B cell (primary cell): ENCODE measurements around the gene PXMP4. TPM values are rescaled to one million over a fixed set of nuclear protein-coding genes. Genes with fewer than 3 reads are reported as not detected.

Experiments used
- ATAC-seq: fragments of 200-7000 bp; cut with Tn5 transposase; one replicate; pipeline ENCODE4 v1.10.0; 2021; ENCODE audit warnings: low read depth, mild to moderate bottlenecking, moderate number of reproducible peaks, moderate library complexity
- CTCF ChIA-PET: fragments of 350-600 bp; sonication (Branson Sonifier 250); formaldehyde crosslinking; loops from one replicate; lab custom pipeline; 2021; ENCODE audit warnings: antibody characterized with exemption, inconsistent platforms; lab: Charles Lee
- POLR2A ChIA-PET: fragments of 350-600 bp; sonication (Branson Sonifier 250); formaldehyde crosslinking; loops from one replicate; lab custom pipeline; 2021; ENCODE audit warnings: antibody characterized with exemption; lab: Charles Lee
- DNase-seq: peaks from one replicate; pipeline ENCODE4 v3.0.0; 2013
- H2AFZ ChIP-seq: 2 replicates; pipeline ENCODE4 v1.6.1; 2012; ENCODE audit warnings: mild to moderate bottlenecking, low read depth, low read length; ENCODE audit not compliant: insufficient read depth, poor library complexity, severe bottlenecking
- H3K27ac ChIP-seq, 2 donors: 1 replicate in 1 of 2; 2 replicates in 1 of 2; pipeline ENCODE4 v1.5.1; 2012 to 2013; ENCODE audit warnings: low read length in 2 of 2, mild to moderate bottlenecking in 2 of 2, moderate library complexity in 1 of 2
- H3K27me3 ChIP-seq, 4 experiments: fragments of 200-600 bp in 1 of 4; sonication (generic) in 1 of 4; replicated peaks in 1 of 4; 1 replicate in 2 of 4; 2 replicates in 2 of 4; pipeline versions ENCODE4 v1.6.1 to v1.7.0; 2013 to 2016; ENCODE audit warnings: low read length in 3 of 4, mild to moderate bottlenecking in 2 of 4, mixed read lengths in 1 of 4, moderate library complexity in 1 of 4; ENCODE audit not compliant: insufficient read depth in 4 of 4, control insufficient read depth in 3 of 4; ENCODE audit errors: control extremely low read depth in 1 of 4
- H3K36me3 ChIP-seq, 2 experiments: replicated peaks in 1 of 2; 1 replicate in 1 of 2; 2 replicates in 1 of 2; pipeline versions ENCODE4 v1.6.1 to v1.7.1; 2013; ENCODE audit warnings: low read length in 1 of 2; ENCODE audit not compliant: insufficient read depth in 2 of 2, control insufficient read depth in 1 of 2; ENCODE audit errors: control extremely low read depth in 1 of 2, extremely low read depth in 1 of 2
- H3K4me1 ChIP-seq, 2 donors: fragments of 200-600 bp in 1 of 2; sonication (generic) in 1 of 2; 1 replicate in 1 of 2; 2 replicates in 1 of 2; pipeline versions ENCODE4 v1.5.1 to v1.6.1; 2013 to 2017; ENCODE audit warnings: low read length in 2 of 2; ENCODE audit not compliant: control insufficient read depth in 2 of 2, insufficient read depth in 2 of 2
- H3K4me2 ChIP-seq: replicated peaks from 2 replicates; pipeline ENCODE3; 2012; ENCODE audit warnings: mild to moderate bottlenecking, low read depth, low read length; ENCODE audit not compliant: poor library complexity, severe bottlenecking
- H3K4me3 ChIP-seq, 5 experiments: fragments of 200-600 bp in 1 of 5; sonication (generic) in 1 of 5; 1 replicate in 3 of 5; 2 replicates in 2 of 5; pipeline versions ENCODE4 v1.5.1 to v1.7.0; 2011 to 2016; ENCODE audit warnings: low read length in 4 of 5, mild to moderate bottlenecking in 4 of 5, low read depth in 2 of 5, control low read depth in 1 of 5, moderate library complexity in 1 of 5; ENCODE audit not compliant: insufficient read depth in 1 of 5; ENCODE audit errors: control extremely low read depth in 1 of 5, extremely low read depth in 1 of 5
- H3K79me2 ChIP-seq: fragments of 200-600 bp; sonication (generic); one replicate; pipeline ENCODE4 v1.6.0; 2016; ENCODE audit warnings: low read length; ENCODE audit not compliant: control insufficient read depth, insufficient read depth
- H3K9ac ChIP-seq: fragments of 200-600 bp; sonication (generic); 2 replicates; pipeline ENCODE4 v1.6.1; 2017; ENCODE audit warnings: mild to moderate bottlenecking, low read length, moderate library complexity
- H3K9me3 ChIP-seq, 3 donors: one replicate each; pipeline versions ENCODE4 v1.6.1 to v1.7.1; 2013; ENCODE audit warnings: low read length in 2 of 3; ENCODE audit not compliant: control insufficient read depth in 2 of 3, insufficient read depth in 1 of 3; ENCODE audit errors: control extremely low read depth in 1 of 3
- H4K20me1 ChIP-seq: 2 replicates; pipeline ENCODE4 v1.6.0; 2012; ENCODE audit warnings: mild to moderate bottlenecking, low read length; ENCODE audit not compliant: insufficient read depth, control insufficient read depth, poor library complexity, severe bottlenecking
- H3K27ac Mint-ChIP-seq: one replicate; pipeline ENCODE4 v1.8.0; 2021; ENCODE audit warnings: mixed read lengths
- H3K27me3 Mint-ChIP-seq: one replicate; pipeline ENCODE4 v1.8.0; 2021; ENCODE audit warnings: mixed read lengths
- H3K4me1 Mint-ChIP-seq: one replicate; pipeline ENCODE4 v1.8.0; 2021; ENCODE audit warnings: mixed read lengths
- H3K4me3 Mint-ChIP-seq: one replicate; pipeline ENCODE4 v1.8.0; 2021; ENCODE audit warnings: mixed read lengths
- H3K9me3 Mint-ChIP-seq: one replicate; pipeline ENCODE4 v1.8.0; 2022; ENCODE audit warnings: mixed read lengths; ENCODE audit not compliant: insufficient read depth
- EZH2 ChIP-seq: IDR thresholded peaks from 2 replicates; pipeline ENCODE4 v1.6.1; 2012; ENCODE audit warnings: borderline replicate concordance, low read depth, mild to moderate bottlenecking, moderate library complexity, low read length; ENCODE audit not compliant: insufficient read depth, poor library complexity, severe bottlenecking
- WGBS: methylation state at CpG from one replicate; pipeline ENCODE4 v1.1.5; 2013; ENCODE audit warnings: missing lambda C conversion rate; ENCODE audit not compliant: insufficient coverage; 5-methylcytosine and 5-hydroxymethylcytosine counted together
- intact Hi-C: fragments of 100-400 bp; cut with micrococcal nuclease; formaldehyde crosslinking; loops from one replicate; pipeline ENCODE4 v1.10.0; 2022
- polyA plus RNA-seq: library from polyadenylated mRNA; depleted of rRNA; stranded (reverse); fragments of >200 nt; gene quantifications from 2 replicates; pipeline ENCODE4 v1.2.3, GENCODE V29; 2012
- total RNA-seq, 2 donors: library from RNA; stranded (reverse); fragments of 120-200 nt in 1 of 2; gene quantifications; 1 replicate in 1 of 2; 2 replicates in 1 of 2; pipeline versions ENCODE4 v1.2.3 to v1.2.4, GENCODE V29; 2013 to 2022
- TF ChIP-seq, protein P1 (sequence below): fragments of 200-600 bp; IDR thresholded peaks from one replicate; pipeline ENCODE4 v1.8.0; 2022; ENCODE audit warnings: antibody characterized with exemption, mild to moderate bottlenecking

PXMP4 gene
- total and polyA plus RNA-seq, 2 donors (not counting 1 experiment from before 2014, with no cell fraction given) = 5.0 to 6.6 TPM

DNA sequence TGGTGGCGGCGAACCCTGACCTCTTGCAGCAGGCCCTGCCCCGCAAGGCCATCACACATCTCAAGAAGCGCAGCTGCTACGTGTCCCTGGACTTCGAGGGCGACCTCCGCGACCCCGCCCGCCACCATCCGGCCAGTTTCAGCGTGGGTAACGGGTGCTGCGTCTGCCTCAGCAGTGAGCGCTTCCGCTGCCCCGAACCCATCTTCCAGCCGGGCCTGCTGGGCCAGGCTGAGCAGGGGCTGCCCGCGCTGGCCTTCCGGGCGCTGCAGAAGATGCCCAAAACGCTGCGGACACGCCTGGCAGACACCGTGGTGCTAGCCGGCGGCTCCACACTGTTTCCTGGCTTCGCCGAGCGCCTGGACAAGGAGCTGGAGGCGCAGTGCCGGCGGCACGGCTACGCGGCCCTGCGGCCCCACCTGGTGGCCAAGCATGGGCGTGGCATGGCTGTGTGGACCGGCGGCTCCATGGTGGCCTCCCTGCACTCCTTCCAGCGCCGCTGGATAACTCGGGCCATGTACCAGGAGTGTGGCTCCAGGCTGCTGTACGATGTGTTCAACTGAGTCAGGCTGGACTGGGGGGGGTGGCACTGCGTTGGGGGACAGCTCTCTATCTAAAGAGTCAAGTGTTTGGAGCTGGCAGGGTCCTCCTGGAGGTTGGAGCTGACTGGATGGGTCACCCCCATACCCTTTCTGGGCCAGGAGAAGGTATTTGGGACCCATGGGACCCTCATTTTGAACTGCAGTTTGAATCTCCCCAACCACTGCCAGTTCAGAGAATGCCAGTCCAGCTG is 52.2 kb downstream of the PXMP4 start:
- intact Hi-C loops = loop anchor here (1.0 to 5.0 kb wide), 7 partner anchors 64 to 399 kb away; partner anchors contain the start of genes CDK5RAP1 and RALY
- Mint-ChIP-seq H3K4me3 (peak overlapping the region; percentile 98), H3K4me1 (peaks cover 34% of the 10 kb centered on the region), H3K9me3 (no peaks in the 10 kb centered on the region), H3K27ac (peak overlapping the region; percentile 81), H3K27me3 (no peaks in the 10 kb centered on the region)
- Histone ChIP-seq H3K36me3 (no peaks in the 10 kb centered on the region), H3K79me2 (peaks cover 3% of the 10 kb centered on the region), H3K9ac (peak overlapping the region; percentile 67), H3K4me3 (peak overlapping the region; percentile 26 to 79 (median 68)), H2AFZ (peak overlapping the region; percentile 82), H3K9me3 (no peaks in the 10 kb centered on the region), H4K20me1 (no peaks in the 10 kb centered on the region), H3K27ac (peak overlapping the region in 1 of 2 donors; percentile 55), H3K27me3 (no peaks in the 10 kb centered on the region), H3K4me1 (peaks cover 16 to 40% of the 10 kb centered on the region in 2 donors), H3K4me2 (peak overlapping the region; percentile 98)
- ChIA-PET CTCF (interaction anchor here (0.6 to 6.1 kb wide), 50 partner anchors 7 to 402 kb away, joined by 3 to 61 read pairs (median 5); partner anchors contain the start of genes CBFA2T2, CDK5RAP1, PXMP4 and SNTA1), POLR2A (interaction anchor here (0.6 to 2.4 kb wide), 8 partner anchors 12 to 224 kb away, joined by 3 to 12 read pairs (median 6); partner anchors contain the start of genes CBFA2T2, PXMP4, SNTA1 and ZNF341)
- ATAC-seq = peak; percentile 48
- DNase-seq = peak; percentile 86
- TF ChIP-seq, protein P1, sequence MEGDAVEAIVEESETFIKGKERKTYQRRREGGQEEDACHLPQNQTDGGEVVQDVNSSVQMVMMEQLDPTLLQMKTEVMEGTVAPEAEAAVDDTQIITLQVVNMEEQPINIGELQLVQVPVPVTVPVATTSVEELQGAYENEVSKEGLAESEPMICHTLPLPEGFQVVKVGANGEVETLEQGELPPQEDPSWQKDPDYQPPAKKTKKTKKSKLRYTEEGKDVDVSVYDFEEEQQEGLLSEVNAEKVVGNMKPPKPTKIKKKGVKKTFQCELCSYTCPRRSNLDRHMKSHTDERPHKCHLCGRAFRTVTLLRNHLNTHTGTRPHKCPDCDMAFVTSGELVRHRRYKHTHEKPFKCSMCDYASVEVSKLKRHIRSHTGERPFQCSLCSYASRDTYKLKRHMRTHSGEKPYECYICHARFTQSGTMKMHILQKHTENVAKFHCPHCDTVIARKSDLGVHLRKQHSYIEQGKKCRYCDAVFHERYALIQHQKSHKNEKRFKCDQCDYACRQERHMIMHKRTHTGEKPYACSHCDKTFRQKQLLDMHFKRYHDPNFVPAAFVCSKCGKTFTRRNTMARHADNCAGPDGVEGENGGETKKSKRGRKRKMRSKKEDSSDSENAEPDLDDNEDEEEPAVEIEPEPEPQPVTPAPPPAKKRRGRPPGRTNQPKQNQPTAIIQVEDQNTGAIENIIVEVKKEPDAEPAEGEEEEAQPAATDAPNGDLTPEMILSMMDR = peak; percentile 84
- no peak for TF ChIP-seq EZH2
- WGBS = 7% methylated on average over 46 of the region's 47 CpGs
